ENCODE data around the gene DNMT1. TPM values are rescaled to one million over a fixed set of nuclear protein-coding genes. Genes with fewer than 3 reads are reported as not detected.

Gene DNMT1
- total RNA-seq, 1 donor from 2014 or later, result 333 TPM

DNA sequence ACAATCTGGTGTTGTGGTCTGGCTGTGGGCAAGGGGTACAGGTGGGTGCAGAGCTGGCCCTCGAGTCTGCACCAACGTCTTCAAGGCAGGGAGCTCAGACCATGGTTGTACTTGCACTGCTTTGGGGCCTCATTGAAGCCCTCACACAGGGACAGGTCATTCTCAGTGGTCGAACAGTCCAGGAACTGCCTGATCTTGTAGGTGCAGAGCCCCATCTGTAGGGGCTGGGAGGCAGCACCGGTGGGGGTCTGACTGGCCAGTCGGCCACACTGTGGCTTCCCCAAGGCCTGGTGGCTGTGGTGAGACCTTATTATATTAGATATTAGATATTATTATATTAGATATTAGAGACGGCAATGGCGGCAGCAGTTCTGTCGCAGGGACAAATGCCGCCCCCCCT lies 22.3 kb upstream of the DNMT1 start:
- no peaks in the 10 kb centered on the region for H3K27me3 Mint-ChIP-seq (ENCODE audit: low read depth)
- H3K4me3 Mint-ChIP-seq, result no peak overlapping the region
- TF ChIP-seq, protein P1, sequence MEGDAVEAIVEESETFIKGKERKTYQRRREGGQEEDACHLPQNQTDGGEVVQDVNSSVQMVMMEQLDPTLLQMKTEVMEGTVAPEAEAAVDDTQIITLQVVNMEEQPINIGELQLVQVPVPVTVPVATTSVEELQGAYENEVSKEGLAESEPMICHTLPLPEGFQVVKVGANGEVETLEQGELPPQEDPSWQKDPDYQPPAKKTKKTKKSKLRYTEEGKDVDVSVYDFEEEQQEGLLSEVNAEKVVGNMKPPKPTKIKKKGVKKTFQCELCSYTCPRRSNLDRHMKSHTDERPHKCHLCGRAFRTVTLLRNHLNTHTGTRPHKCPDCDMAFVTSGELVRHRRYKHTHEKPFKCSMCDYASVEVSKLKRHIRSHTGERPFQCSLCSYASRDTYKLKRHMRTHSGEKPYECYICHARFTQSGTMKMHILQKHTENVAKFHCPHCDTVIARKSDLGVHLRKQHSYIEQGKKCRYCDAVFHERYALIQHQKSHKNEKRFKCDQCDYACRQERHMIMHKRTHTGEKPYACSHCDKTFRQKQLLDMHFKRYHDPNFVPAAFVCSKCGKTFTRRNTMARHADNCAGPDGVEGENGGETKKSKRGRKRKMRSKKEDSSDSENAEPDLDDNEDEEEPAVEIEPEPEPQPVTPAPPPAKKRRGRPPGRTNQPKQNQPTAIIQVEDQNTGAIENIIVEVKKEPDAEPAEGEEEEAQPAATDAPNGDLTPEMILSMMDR (conservative IDR thresholded peaks at IDR 0.05), result no peak
- no peaks in the 10 kb centered on the region for H3K4me1 Mint-ChIP-seq
- no peak overlapping the region for H3K27ac Mint-ChIP-seq (ENCODE audit: unreplicated experiment)
- no peak for DNase-seq (ENCODE audit: low read depth, low spot score)
- no peaks in the 10 kb centered on the region for H3K9me3 Mint-ChIP-seq
- H3K36me3 Mint-ChIP-seq (ENCODE audit: low read depth), result no peaks in the 10 kb centered on the region

DNA sequence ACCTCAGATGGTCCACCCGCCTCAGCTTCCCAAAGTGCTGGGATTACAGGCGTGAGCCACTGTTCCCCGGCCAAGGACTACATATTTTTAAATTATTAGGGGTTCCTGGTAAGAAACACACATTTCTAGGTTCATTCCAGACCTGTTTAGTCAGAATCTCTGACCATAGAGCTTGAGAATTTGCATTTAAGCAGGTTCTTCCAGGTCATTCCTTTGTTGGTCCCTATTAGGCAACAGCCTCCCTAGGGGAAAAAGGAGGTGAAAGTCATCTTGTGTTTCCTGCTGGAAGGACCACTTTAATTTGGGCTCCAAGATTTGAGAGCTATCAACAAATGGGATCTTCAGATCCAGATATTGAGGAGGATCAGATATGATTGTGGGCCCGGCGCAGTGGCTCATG lies 20.0 kb upstream of the DNMT1 start:
- H3K4me1 Mint-ChIP-seq, result no peaks in the 10 kb centered on the region
- no peaks in the 10 kb centered on the region for H3K9me3 Mint-ChIP-seq
- no peak overlapping the region for H3K27ac Mint-ChIP-seq (ENCODE audit: unreplicated experiment)
- DNase-seq (ENCODE audit: low read depth, low spot score), result no peak
- TF ChIP-seq, protein P1 (conservative IDR thresholded peaks at IDR 0.05), result no peak
- H3K27me3 Mint-ChIP-seq (ENCODE audit: low read depth), result no peaks in the 10 kb centered on the region
- no peak overlapping the region for H3K4me3 Mint-ChIP-seq
- no peaks in the 10 kb centered on the region for H3K36me3 Mint-ChIP-seq (ENCODE audit: low read depth)

DNA sequence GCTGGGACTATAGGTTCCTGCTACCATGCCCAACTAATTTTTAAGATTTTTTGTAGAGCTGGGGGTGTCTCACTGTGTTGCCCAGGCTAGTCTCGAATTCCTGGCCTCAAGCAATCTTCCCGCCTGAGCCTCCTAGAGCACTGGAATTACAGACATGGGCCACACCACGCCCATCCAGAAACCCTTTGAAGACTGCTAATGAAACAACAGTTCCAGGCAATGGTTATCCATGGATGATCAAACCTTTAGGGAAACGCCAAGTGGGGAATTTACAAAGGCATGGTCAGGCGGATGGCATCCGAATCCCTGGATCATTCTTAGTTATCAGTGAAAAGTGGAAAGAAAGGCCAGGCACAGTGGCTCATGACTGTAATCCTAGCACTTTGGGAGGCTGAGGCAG lies 16.9 kb upstream of the DNMT1 start:
- H3K4me1 Mint-ChIP-seq, result no peaks in the 10 kb centered on the region

DNA sequence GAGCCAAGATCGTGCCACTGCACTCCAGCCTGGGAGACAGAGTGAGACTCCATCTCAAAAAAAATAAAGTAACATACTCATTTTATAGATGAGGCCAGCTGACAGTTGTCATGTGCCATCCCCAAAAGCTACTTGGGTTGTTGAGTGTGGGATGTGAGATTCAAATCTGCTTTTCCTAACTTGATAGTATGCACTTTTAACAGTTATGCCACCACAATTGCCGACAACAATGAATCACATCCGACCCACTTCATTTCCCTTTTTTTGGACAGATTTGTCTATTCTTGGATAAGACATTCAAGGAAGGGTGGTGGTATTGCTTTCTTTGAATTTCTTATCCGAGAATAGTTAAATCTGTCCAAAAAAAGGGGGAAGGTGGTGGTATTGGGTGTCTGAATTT lies 16.3 kb upstream of the DNMT1 start:
- H3K27me3 Mint-ChIP-seq (ENCODE audit: low read depth), result no peaks in the 10 kb centered on the region
- H3K4me3 Mint-ChIP-seq, result no peak overlapping the region
- no peaks in the 10 kb centered on the region for H3K36me3 Mint-ChIP-seq (ENCODE audit: low read depth)
- no peak overlapping the region for H3K27ac Mint-ChIP-seq (ENCODE audit: unreplicated experiment)
- TF ChIP-seq, protein P1 (conservative IDR thresholded peaks at IDR 0.05), result no peak
- no peaks in the 10 kb centered on the region for H3K4me1 Mint-ChIP-seq
- H3K9me3 Mint-ChIP-seq, result no peaks in the 10 kb centered on the region
- no peak for DNase-seq (ENCODE audit: low read depth, low spot score)

More for the DNA sequence above, 16.9 kb upstream of the DNMT1 start:
- Mint-ChIP-seq H3K4me3 (no peak overlapping the region), H3K36me3 (ENCODE audit: low read depth) (no peaks in the 10 kb centered on the region), H3K9me3 (no peaks in the 10 kb centered on the region), H3K27me3 (ENCODE audit: low read depth) (no peaks in the 10 kb centered on the region), H3K27ac (ENCODE audit: unreplicated experiment) (no peak overlapping the region)
- no peak for DNase-seq (ENCODE audit: low read depth, low spot score)
- TF ChIP-seq, protein P1 (conservative IDR thresholded peaks at IDR 0.05), result no peak

DNA sequence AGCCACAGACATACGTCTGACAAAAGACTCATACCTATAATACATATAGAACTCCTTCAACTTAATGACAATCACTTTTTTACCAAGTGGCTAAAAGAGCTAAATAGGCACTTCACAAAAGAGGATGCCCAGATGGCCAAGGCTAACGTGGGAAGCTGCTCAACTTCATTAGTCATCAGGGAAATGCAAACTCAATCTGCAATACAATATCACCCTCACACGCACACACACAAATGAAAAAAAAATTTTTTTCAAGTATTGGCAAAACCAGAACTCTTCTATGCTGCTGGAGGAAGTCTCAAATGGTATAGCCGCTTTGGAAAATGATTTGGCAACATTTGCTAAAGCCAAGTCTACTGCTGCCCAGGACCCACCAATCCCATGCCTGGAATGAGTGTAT lies 14.6 kb upstream of the DNMT1 start:
- H3K9me3 Mint-ChIP-seq, result no peaks in the 10 kb centered on the region

More for the DNA sequence above, 14.6 kb upstream of the DNMT1 start:
- Mint-ChIP-seq H3K27me3 (ENCODE audit: low read depth) (no peaks in the 10 kb centered on the region), H3K4me3 (no peak overlapping the region), H3K4me1 (no peaks in the 10 kb centered on the region), H3K36me3 (ENCODE audit: low read depth) (no peaks in the 10 kb centered on the region), H3K27ac (ENCODE audit: unreplicated experiment) (no peak overlapping the region)
- DNase-seq (ENCODE audit: low read depth, low spot score), result no peak
- TF ChIP-seq, protein P1 (conservative IDR thresholded peaks at IDR 0.05), result no peak

Data from neural crest cell (in vitro differentiated cells).